KBM-7 (cell line): ENCODE measurements around the gene HMGB3.
"Not testable (repeated sequence)": the region's sequence is repeated elsewhere in the genome, so short reads cannot be mapped to it uniquely, and the experiment has no call there.

Experiments used
- DNase-seq: peaks from one replicate; pipeline ENCODE4 v3.0.0-alpha.2; 2015
- in situ Hi-C: fragments of 300-500 bp; cut with MboI; formaldehyde crosslinking; loops from 2 replicates; pipeline ENCODE4 v1.14.3; 2020; ENCODE audit warnings: low sequenced_read_pairs, low pct_unique_long_range_greater_than_20kb, mixed read lengths

The HMGB3 gene

DNA sequence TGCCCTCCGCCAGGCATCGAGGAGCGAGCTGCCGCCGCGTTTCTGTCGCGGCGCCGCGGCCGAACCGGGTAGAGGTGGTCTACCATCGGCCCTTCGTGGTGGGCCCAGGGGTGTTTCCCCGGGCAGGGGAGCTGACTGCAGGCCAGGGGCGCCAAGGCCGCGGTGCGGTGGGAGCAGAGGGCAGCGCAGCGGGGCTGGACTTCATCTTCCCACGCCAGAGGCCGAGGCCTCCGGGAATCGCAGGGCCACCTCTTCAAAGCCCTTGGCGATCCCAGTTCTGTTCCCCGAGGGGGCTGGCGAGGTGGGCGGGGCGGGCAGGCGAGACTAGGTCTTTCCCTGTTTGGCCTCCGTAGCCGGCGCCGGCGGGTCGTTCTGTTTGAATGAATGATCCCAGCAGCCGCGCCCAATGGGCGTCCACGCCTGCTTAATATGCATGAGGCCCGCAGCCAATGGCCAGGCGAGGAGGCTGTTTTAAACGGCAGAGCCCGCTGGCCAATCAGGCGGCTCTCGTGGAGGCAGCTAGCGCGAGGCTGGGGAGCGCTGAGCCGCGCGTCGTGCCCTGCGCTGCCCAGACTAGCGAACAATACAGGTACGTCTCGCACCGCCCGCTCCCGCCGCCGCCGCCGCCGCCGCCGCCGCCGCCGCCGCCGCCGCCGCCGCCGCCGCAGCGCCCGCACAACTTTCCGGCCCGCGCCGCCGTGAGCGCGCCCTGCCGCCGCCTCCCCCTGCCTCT, at the start of gene HMGB3:
TSS of gene HMGB3 (plus strand) at position 548 of the 733 bp plus-strand sequence. CDS start 2,265 bp downstream, outside the sequence.
- in situ Hi-C loops, result no loop called here
- DNase-seq, result peak; percentile 97

DNA sequence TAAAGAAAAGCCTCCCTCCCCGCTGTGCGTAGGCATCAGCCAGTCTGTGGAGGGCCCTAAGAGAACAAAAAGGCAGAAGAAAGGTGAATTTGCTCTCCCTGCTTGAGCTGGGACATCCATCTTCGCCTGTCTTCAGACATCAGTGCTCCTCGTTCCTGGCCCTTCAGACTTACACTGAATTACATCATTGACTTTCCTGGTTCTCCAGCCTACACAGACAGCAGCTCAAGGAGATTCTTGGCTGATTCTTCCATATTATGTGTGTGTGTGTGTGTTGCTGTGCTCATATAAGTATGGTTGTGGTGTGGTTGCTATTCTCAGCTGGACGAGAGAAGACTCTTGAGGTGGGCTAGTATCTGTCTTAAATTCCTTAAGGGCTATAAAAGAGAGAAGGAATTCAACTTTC, 49.2 kb upstream of the HMGB3 start:
- in situ Hi-C loops, result no loop called here
- no peak for DNase-seq

DNA sequence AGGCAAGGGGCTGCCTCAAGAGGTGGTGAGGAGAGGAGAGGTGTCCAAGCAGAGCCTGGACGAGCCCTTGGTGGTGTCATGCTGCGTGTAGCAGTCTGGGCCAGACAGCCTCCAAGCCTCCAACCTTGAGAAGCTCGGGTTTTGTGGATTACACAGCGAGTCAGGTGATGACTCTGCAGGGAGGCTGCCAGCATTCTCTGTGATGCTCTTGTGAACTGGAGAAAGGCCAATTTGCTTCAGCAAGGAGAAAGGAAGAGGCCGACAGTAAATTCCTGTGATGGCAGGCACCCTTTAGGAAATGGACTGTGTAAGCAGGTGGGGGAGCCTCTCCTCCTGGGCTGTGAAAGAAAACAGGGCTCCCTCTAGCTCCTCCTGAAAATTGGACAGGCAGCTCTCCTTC, 48.7 kb upstream of the HMGB3 start:
- in situ Hi-C loops, result no loop called here
- no peak for DNase-seq

DNA sequence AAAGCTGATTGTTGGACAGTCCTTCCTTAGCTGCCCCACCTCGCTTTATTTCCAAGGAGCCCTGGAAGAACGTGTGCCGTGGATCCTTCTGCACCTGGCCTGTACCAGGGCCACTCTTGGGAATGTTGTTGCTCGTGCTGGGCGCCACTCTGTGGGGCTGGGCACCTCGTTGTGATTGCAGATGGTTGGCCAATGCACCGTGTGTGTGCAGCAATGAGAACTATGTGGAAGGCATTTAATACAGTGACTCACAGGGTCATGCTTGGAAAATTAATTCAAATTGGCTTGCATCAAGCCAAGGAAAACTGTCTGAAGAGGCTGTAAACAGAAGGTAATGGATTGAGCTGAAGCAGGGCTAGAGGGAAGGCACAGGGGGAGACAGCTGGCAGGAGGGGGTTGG, 47.7 kb upstream of the HMGB3 start:
- in situ Hi-C loops, result no loop called here
- no peak for DNase-seq

DNA sequence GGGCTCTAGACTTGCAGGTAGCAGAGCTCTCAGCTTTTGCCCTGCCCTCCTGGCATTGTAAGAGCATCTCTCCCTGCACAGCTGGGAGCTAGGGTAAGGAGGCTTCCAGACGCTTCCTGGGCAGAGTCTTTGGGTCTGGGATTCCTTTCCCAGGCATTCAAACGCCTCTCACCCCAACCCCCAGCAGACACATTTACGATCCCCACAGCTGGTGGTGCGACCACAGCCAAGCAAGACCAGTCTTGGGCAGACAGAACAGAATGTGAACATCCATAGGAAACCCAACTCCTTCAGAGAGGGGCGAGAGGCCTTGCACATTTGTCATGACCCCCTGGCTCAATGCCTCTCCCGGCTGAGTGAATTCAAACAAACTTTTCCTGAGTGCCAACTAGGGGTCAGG, 46.6 kb upstream of the HMGB3 start:
- in situ Hi-C loops, result no loop called here
- DNase-seq, result no peak

DNA sequence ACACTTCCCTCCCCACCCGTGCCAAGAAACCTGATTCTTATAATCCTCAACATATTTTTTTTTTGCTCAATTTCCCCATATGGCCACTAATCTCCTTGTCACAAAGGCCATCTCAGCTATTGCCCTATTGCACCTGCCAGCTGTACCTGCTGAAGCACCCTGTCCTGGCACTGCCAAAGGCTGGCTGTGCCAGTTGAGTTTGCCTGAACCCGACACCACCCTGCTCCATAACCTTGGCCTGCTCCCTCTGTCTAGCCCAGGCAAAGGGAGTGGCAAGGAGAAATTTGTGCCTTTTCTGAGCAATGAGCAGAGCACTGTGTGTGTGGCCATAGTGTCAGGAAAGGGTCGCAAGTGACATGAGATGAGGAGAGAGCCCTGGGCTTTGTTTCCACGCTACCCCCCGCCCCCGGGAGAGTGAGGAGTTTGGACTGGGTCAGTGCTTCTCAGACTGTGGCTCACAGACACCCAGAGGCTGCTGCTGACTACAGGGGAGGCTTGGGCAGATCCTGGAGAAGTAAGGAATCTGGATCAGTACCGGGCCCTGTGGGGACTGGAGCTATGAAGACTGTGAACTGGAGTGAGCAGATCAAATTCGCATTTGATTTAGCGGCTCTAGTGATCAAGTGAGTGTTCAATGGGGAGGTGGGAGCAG, 42.2 kb upstream of the HMGB3 start:
- DNase-seq, result no peak
- in situ Hi-C loops, result no loop called here

DNA sequence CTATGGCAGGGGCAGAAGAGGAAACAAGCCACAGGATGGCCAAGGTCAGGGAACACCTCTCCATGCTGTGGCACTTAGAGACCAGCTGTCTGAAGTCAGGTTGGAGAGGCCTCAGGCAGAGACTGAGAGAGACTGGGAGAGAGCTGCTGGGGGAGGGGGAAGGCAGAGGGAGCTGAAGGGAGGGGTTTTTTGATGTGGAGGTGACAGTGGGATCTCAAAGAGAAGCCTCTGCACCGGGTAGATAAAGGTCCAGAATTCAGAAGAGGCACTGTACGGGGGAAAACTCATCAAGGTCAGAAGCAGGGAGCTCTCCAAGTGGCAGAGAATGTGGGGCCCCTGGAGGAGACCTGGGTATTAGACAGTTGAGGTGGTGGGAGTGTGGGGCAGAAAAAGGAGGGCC, 41.6 kb upstream of the HMGB3 start:
- in situ Hi-C loops, result no loop called here
- no peak for DNase-seq

DNA sequence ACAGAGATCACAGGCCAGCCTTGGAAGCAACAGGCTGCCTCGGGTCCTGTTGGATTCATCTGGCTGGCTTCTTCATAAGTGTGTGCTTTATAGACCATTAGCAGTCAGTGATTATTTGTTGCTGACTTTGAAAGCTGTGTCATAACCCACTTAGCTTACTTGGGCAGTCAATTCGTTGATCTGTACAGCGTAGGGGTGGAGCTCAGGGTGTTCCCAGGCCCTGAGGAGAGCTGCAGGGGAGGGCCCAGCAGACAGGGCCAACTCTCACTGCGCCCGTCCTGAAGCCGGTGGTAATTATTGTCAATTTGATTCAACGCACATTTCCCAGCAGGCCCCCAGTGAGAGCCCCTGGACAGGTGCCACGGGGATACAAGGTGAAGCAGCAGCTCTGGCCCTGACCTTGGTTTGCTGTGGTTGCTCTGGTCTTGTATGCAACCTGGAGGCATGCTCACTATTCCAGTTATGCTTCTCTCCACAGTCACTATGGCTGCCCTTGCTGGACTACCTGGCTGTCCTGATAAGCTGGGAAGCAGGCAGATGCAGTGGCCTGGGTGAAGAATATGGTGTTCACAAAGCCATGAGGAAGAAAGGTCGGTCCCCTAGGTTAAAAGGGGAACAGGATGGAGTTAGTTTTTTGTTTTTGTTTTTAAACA, 40.1 kb upstream of the HMGB3 start:
- in situ Hi-C loops, result no loop called here

DNA sequence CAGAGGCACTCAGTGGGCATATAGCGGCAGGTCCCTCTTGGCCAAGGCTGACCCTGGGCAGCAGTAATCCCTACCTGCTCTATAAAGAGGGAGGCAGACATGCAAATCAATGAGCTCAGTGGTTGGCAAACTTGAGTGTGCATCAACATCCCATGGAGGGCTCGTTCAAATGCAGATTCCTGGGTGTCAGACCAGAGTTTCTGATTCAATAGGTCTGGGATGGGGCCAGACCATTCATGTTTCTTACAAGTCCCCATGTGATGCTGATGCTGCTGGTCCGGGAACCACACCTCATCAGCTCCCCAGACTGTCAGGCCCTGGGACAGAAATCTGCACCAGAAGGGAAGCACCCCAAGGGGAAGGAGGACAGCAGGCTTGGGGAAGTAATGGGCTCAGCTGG, 38.9 kb upstream of the HMGB3 start:
- no peak for DNase-seq
- in situ Hi-C loops, result no loop called here

More for the DNA sequence above, 40.1 kb upstream of the HMGB3 start:
- DNase-seq, result no peak

DNA sequence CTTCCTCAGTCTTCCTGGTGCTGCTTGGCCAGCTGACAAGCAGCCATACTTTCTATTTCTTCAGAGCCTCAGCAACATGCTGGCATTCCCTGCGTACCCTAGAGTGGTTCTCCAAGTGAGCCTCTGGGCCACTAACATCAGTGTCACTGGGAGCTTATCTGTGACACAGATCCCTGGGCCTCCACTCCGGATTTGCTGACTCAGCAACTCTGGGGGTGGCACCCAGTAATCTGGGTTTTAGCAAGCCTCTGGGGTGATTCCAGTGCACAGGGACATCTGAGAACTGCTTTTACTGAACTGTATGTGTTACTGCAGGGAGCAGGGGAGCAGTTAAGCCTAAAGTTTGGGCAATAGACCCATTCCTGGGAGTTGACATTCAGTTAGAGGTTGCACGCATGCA, 28.2 kb upstream of the HMGB3 start:
- DNase-seq, result no peak
- in situ Hi-C loops, result no loop called here

DNA sequence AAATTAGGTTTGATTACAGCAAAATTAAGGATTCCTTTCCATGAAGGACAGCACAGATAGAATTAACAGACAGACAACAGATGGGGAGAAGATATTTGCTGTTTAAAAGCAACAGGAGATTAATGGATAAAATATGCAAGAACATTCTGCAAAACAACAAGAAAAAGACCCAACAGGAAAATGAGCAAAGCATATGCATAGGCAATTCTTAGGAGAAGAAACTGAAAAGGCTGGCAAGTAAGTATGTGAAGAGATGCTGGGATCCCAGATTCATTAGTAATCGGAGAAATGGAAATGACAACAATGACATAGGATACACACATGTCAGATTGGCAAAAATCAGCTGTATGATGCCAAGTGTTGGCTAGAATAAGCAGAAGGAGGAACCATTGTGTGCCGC, 27.5 kb upstream of the HMGB3 start:
- in situ Hi-C loops, result no loop called here
- no peak for DNase-seq

DNA sequence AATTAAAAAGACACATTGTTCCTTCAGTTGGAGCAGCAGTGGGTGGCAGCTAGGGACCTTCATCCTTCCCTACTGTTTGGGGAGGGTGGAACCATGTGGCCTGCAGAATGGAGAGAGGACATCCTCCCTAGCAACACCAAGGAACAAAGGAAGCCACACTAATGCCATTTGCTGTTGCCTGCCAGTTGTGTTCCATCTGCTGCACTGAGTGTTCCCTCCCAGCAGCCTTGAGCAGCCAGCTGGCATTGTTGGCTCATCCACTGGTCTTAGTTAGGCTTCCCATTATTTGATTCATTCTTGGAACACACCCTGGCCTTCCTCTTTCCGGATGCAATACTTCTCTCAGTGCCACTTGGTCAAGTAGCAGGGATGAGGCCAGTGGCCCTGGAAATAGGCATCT, 25.0 kb upstream of the HMGB3 start:
- in situ Hi-C loops, result no loop called here
- DNase-seq, result no peak

DNA sequence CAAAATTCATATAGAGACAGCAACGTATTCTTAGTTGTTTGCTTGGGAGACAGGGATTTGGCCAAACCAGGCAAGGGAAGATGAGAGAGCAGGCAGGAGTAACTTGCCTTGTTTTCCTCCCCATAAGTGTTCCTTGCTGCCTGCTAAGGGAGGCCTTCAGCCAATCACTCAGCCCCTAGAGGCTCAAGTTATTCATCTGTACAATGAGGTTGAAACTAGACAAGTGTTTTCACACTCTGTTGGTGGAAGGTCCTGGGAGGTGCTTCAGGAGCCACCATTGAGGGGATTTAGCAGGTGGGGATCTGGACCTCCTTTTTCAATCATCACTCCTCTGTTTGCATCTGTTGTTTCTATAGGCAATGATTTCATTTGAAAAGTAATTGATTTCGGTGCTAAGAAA, 23.6 kb upstream of the HMGB3 start:
- in situ Hi-C loops, result no loop called here
- no peak for DNase-seq

DNA sequence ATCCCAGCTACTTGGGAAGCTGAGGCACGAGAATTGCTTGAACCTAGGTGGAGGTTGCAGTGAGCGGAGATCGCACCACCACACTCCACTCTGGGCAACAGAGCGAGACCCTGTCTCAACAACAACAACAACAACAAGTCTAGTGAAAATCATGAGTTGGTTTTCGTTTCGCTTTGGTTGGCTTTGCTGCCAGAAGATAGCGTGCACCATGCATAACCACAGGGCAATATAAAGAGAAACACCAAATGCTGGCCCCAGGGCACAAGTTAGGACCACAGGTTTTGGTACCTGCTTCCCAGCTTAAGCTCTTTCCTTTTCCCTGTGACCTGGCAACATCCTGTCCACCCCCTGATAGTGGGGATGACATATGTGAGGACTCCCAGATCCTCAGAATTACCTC, 21.5 kb upstream of the HMGB3 start:
- in situ Hi-C loops, result no loop called here
- no peak for DNase-seq

DNA sequence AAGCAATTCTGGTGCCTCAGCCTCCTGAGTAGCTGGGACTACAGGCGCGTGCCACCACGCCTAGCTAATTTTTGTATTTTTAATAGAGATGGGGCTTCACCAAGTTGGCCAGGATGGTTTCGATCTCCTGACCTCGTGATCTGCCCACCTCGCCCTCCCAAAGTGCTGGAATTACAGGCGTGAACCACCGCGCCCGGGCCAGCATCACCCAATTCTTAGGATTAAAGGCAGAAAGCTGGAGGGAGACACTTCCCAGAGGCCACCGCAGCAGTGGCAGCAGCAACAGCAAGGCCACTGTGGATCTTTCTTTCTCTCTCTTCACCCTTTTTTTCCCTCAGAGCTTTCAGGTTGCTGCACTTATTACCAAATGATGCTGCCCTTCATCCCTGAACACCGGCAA, 18.7 kb upstream of the HMGB3 start:
- in situ Hi-C loops, DNase-seq: not testable (repeated sequence)

DNA sequence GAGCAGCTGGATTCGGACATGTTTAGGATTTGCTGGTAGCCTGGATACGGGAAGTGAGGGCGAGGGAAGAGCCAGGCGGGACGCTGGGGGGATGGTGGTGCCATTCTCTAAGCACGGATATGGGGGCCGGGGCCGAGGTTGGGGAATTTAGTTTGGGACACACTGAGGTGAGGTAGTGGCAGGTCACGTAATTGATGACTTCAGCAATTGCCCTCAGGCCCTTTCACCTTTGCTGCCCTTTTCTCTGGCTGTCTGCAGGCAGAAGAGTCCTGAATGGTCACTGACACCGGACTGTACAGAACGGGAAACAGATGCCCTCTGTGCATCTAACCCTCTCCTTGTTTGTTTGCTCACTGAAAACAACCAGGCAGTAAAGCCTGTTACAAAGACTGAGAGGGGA, 16.9 kb upstream of the HMGB3 start:
- DNase-seq, result no peak
- in situ Hi-C loops, result no loop called here

DNA sequence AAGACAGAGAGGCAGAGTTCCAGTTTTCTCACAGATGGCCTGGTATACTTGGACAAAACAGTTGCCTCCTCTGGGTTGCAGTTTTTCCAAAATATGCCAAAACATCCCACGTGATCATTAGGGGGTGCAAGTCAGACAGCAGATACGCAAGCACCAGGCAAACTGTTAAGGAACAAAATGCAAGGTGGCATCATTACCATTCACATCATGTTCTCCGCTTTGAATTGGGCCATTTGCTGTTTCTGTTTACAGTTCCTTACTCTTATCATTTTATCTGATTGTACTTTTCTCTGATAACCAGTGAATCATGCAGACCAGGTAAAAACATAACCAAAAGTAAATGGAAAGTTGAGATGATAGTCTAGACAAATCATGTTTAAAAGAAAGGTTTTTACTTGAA, 16.4 kb upstream of the HMGB3 start:
- no peak for DNase-seq
- in situ Hi-C loops, result no loop called here

DNA sequence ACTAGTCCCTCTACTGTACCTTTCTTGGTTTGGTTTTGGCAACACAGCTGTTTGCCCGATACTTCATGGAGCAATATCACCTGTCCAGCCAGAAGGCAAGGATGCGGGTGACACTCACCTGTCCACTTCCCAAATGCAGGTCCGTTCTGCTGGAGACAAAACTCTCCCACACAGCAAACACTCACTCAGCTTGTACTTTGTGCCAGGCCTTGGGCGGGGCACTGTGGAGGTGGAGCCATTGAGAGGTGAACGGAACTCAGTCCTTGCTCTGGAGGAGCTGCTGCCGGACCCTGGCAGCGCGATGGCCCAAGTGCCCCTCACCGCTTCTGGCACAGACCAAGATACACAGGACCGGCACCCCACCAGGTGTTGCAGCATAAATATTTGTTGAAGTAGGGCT, 15.3 kb upstream of the HMGB3 start:
- in situ Hi-C loops, result no loop called here

DNA sequence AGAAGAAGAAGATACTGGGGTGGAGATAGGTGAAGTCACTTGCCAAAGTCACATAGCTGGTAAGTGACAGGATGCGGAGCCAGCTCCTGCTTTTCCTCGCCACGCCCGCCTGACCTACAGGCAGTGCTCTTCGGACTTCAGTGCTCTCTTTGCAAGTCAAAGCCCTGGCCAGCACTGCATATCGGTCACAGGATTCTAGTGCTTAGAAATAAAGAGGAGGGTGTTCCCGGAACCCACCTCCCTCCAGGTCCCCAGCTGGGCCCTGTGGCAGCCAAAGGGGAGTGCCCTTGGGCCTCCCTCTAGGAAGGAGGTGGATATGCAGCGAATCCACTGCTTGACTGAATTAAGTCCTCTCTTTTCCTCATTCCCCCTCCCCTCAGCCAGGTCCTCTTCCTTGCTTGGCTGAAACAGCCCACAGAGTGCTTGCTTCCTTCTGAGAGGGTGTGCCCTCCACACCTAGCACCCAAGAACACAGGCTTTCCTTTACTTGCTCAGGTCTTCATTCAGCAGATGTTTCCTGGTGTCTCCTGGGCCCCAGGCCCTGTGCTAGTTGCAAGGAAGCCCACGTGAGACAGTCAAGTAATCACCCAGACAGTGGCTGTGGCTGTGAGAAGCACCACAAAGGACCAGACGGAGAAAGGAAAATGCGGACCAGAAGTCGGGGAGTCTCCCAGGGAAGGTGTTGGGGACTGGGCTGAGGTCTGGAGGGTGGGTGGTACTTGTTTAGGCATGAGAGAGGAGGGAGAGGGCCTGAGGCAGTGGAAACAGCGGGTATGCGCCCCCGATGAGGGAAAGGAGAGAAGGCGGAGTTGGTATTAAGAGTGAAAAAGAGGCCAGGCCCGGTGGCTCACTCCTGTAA, 14.0 kb upstream of the HMGB3 start:
- in situ Hi-C loops, result no loop called here
- DNase-seq, result no peak

More for the DNA sequence above, 15.3 kb upstream of the HMGB3 start:
- DNase-seq, result no peak

DNA sequence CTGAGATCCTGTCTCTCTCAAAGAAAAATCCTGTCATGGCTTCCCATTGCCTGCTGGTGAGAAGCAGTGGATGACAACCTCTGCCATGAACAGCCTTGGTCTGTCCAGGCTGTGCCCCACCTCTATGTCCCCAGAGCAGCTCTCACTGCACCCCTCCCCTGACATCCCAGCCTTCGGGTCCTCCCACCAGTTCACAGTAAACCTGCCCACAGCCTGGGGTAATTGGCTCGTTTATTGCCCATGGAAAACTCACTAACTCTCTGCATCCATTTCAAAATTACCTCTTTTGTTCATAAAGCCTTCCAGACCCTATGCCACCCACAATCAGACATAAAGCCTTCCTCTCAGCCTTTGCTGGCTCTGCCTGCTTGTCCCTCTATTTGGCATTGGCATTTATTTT, 10.7 kb upstream of the HMGB3 start:
- DNase-seq, result no peak

More for the DNA sequence above, 10.7 kb upstream of the HMGB3 start:
- in situ Hi-C loops, result no loop called here
